PC-3 (cell line): ENCODE measurements around the gene BBS2. TPM values are rescaled to one million over a fixed set of nuclear protein-coding genes. Genes with fewer than 3 reads are reported as not detected.
A peak's percentile ranks its signal among the peaks of the same experiment; 100 is the strongest.

Experiments
- ATAC-seq: fragments of 200-7000 bp; cut with Tn5 transposase; 2 replicates; pipeline ENCODE4 v1.9.1; 2020; ENCODE audit warnings: mild to moderate bottlenecking, moderate library complexity
- BruUV-seq: library from RNA; stranded (reverse); fragments of 400-500 nt; replicated peaks from 2 replicates; lab custom pipeline; 2021; lab: Mats Ljungman, UMichigan
- CTCF ChIA-PET: fragments of 300-600 bp; sonication (Branson Sonifier 250); formaldehyde crosslinking; loops from one replicate; lab custom pipeline; 2022; ENCODE audit warnings: antibody characterized with exemption; lab: Charles Lee
- POLR2A ChIA-PET: fragments of 300-600 bp; sonication (Branson Sonifier 250); formaldehyde crosslinking; loops from one replicate; lab custom pipeline; 2022; ENCODE audit warnings: antibody characterized with exemption; ENCODE audit not compliant: unreplicated experiment; lab: Charles Lee
- DNase-seq: peaks from one replicate; pipeline ENCODE4 v3.0.0-alpha.2; 2015
- H2AFZ ChIP-seq: fragments of 300-600 bp; sonication (generic); 2 replicates; pipeline ENCODE4 v1.6.0; 2016; ENCODE audit warnings: antibody characterized with exemption, low read length
- H3F3A ChIP-seq: fragments of 300-600 bp; sonication (generic); one replicate; pipeline ENCODE4 v1.6.0; 2017; ENCODE audit warnings: antibody characterized with exemption, low read length, control low read depth, mild to moderate bottlenecking; ENCODE audit not compliant: unreplicated experiment
- H3K27ac ChIP-seq: fragments of 300-600 bp; sonication (generic); 2 replicates; pipeline ENCODE4 v1.5.1; 2016; ENCODE audit warnings: mild to moderate bottlenecking, low read length
- H3K27me3 ChIP-seq: fragments of 300-600 bp; sonication (generic); 2 replicates; pipeline ENCODE4 v1.6.1; 2016; ENCODE audit warnings: low read length, mixed read lengths
- H3K36me3 ChIP-seq: fragments of 300-600 bp; sonication (generic); 2 replicates; pipeline ENCODE4 v1.6.1; 2016; ENCODE audit warnings: low read depth, mixed run types, low read length, mixed read lengths
- H3K4me1 ChIP-seq: fragments of 300-600 bp; sonication (generic); 2 replicates; pipeline ENCODE4 v1.5.1; 2016; ENCODE audit warnings: low read length; ENCODE audit not compliant: insufficient read depth
- H3K4me2 ChIP-seq: fragments of 300-600 bp; sonication (generic); 2 replicates; pipeline ENCODE4 v1.6.0; 2016; ENCODE audit warnings: low read length
- H3K4me3 ChIP-seq: fragments of 300-600 bp; sonication (generic); 2 replicates; pipeline ENCODE4 v1.5.1; 2016; ENCODE audit warnings: mild to moderate bottlenecking, low read length, mixed read lengths
- H3K79me2 ChIP-seq: fragments of 300-600 bp; sonication (generic); 2 replicates; pipeline ENCODE4 v1.6.1; 2017; ENCODE audit warnings: low read length, mixed read lengths
- H3K9ac ChIP-seq: fragments of 300-600 bp; sonication (generic); 2 replicates; pipeline ENCODE4 v1.6.0; 2016; ENCODE audit warnings: mild to moderate bottlenecking, low read length
- H3K9me2 ChIP-seq: fragments of 300-600 bp; sonication (generic); replicated peaks from 2 replicates; pipeline ENCODE4 v1.6.1; 2016; ENCODE audit warnings: mixed run types, low read length, mixed read lengths
- H3K9me3 ChIP-seq: fragments of 300-600 bp; sonication (generic); 2 replicates; pipeline ENCODE4 v1.6.1; 2016; ENCODE audit warnings: low read length, mixed read lengths
- H4K20me1 ChIP-seq: fragments of 300-600 bp; sonication (generic); 2 replicates; pipeline ENCODE4 v1.6.1; 2016; ENCODE audit warnings: low read length, mixed read lengths
- EZH2 ChIP-seq: fragments of 300-600 bp; sonication (generic); IDR thresholded peaks from one replicate; pipeline ENCODE4 v1.6.1; 2017; ENCODE audit warnings: antibody characterized with exemption, mild to moderate bottlenecking, low read length; ENCODE audit not compliant: unreplicated experiment
- EZH2phosphoT487 ChIP-seq: fragments of 300-600 bp; sonication (generic); IDR thresholded peaks from 2 replicates; pipeline ENCODE4 v1.6.1; 2018; ENCODE audit warnings: mild to moderate bottlenecking, antibody characterized with exemption, low read length, borderline replicate concordance
- intact Hi-C: fragments of 100-400 bp; cut with micrococcal nuclease; formaldehyde crosslinking; loops from 2 replicates; pipeline ENCODE4 v1.9.0; 2023
- total RNA-seq: library from RNA; depleted of rRNA; stranded (reverse); fragments of >200 nt; gene quantifications from 2 replicates; pipeline ENCODE4 v1.2.3, GENCODE V29; 2014
- TF ChIP-seq, protein P1 (sequence below): fragments of 300-600 bp; sonication (generic); conservative IDR thresholded peaks from 2 replicates; pipeline ENCODE4 v1.5.1; 2017; ENCODE audit warnings: antibody characterized with exemption, low read depth, mild to moderate bottlenecking, low read length

The BBS2 gene
- total RNA-seq, 1 experiment from 2014 or later, result 19.2 TPM

DNA sequence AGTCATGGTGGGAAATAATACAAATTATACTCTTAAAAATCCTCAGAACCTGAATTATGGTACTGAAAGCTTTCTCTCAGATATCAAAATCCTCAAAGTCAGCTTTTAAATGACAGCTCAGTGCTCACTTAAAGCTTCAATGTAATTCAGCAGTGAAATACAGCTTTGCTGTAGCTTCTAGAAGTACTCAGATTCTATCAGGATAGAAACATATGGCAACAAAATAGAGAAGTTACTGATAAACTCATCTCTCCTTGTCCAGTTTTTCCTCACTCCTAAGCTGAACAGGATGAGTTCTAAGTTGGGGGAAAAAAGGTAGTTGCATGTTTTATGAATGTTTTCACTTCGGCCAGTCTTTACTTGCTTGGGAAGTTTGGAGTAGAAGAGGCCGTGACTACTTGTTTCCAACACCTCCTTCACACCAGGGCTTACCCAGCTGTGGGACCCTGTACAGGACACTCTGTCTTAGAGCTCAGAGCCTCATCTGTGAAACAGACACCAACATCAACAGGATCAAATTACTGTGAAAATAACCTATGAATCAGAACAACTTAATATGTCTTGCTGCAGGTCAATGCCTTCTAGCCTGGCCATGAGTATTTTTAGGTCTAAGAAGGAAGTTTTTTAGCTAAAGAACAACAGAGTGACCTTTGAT is 38.2 kb downstream of the BBS2 start:
- Histone ChIP-seq H3K4me3 (no peak overlapping the region), H3K4me1 (peaks cover 10% of the 10 kb centered on the region), H3K4me2 (no peak overlapping the region), H3K79me2 (no peaks in the 10 kb centered on the region), H4K20me1 (no peaks in the 10 kb centered on the region), H3K9me3 (no peaks in the 10 kb centered on the region), H3K27me3 (no peaks in the 10 kb centered on the region), H3K9ac (no peak overlapping the region), H3K27ac (no peak overlapping the region), H3K36me3 (peaks cover 18% of the 10 kb centered on the region), H2AFZ (no peak overlapping the region), H3F3A (no peaks in the 10 kb centered on the region), H3K9me2 (no peaks in the 10 kb centered on the region)
- ChIA-PET POLR2A (no interaction called here), CTCF (no interaction called here)
- TF ChIP-seq, protein P1, sequence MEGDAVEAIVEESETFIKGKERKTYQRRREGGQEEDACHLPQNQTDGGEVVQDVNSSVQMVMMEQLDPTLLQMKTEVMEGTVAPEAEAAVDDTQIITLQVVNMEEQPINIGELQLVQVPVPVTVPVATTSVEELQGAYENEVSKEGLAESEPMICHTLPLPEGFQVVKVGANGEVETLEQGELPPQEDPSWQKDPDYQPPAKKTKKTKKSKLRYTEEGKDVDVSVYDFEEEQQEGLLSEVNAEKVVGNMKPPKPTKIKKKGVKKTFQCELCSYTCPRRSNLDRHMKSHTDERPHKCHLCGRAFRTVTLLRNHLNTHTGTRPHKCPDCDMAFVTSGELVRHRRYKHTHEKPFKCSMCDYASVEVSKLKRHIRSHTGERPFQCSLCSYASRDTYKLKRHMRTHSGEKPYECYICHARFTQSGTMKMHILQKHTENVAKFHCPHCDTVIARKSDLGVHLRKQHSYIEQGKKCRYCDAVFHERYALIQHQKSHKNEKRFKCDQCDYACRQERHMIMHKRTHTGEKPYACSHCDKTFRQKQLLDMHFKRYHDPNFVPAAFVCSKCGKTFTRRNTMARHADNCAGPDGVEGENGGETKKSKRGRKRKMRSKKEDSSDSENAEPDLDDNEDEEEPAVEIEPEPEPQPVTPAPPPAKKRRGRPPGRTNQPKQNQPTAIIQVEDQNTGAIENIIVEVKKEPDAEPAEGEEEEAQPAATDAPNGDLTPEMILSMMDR, result no peak
- no peak for TF ChIP-seq EZH2
- no peak for TF ChIP-seq EZH2phosphoT487
- intact Hi-C loops, result no loop called here
- BruUV-seq, result no TSS peak
- DNase-seq (peak; percentile 2), ATAC-seq (peak; percentile 41; the same call in 1 of the 2 replicates)

DNA sequence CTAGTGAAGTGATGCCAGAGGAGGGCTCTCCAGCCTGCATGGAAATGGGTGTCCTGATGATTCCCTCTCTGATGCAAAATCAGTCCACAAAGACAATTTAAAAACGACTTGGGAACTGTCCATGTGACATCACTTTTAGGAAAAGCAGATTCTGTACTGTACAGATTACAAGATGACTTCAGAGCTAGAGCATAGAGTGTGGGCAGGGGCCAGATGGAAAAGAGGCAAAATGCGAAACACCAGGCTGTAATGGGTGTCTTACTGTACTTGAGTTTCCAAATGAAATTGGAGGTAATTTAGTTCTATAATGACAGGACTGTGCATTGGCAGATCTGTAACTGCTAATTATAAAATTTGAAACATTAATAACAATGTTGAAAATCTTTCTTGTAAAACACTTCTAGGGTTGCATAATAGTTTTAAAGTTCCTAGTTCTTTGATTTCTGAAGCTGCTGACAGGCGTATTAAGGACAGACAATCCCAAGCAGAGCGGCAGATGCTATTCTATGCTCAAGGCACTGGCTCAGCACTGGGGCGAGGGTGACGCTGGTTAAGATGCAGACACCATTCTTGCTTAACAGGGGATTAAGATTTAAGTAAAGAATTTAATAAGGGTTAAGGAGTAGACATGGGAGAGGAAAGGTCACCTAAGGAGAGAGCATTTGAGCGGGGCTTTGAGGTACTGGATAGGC is 38.9 kb downstream of the BBS2 start:
- Histone ChIP-seq H3K36me3 (peaks cover 25% of the 10 kb centered on the region), H3K9me3 (no peaks in the 10 kb centered on the region), H3K9me2 (no peaks in the 10 kb centered on the region), H3K27me3 (no peaks in the 10 kb centered on the region), H3K4me1 (peaks cover 12% of the 10 kb centered on the region), H3K4me2 (no peak overlapping the region), H3K27ac (no peak overlapping the region), H3F3A (no peaks in the 10 kb centered on the region), H4K20me1 (no peaks in the 10 kb centered on the region), H3K9ac (no peak overlapping the region), H3K79me2 (no peaks in the 10 kb centered on the region), H3K4me3 (no peak overlapping the region), H2AFZ (no peak overlapping the region)
- no TSS peak for BruUV-seq
- intact Hi-C loops, result no loop called here
- ChIA-PET CTCF (no interaction called here), POLR2A (interaction anchor here (0.6 kb wide), 1 partner anchor 325 kb away, joined by 4 read pairs; no protein-coding TSS in a partner anchor)
- DNase-seq, result no peak
- TF ChIP-seq EZH2 (no peak), EZH2phosphoT487 (no peak)
- TF ChIP-seq, protein P1, result no peak
- ATAC-seq, result no peak

DNA sequence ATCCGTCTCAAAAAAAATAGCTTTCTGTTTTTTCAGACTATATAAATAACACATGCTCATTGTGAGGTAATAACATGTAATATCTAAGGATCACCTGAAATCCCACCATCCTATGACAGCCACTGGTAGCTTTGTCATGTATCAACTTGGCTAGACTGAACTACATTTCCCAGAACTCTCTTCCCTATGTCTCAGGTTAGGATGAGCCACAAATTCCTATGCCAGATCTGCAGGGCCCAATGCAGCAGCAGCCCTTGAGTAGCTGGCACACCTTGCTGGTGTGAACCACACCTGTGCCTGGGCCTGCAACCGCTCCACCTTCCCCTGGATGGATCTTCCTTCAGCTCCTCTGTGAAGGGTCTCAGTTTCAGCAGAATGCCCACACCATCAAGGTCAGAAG is 40.4 kb downstream of the BBS2 start:
- Histone ChIP-seq H3K9me2 (no peaks in the 10 kb centered on the region), H2AFZ (no peak overlapping the region), H3K4me2 (no peak overlapping the region), H3K27me3 (no peaks in the 10 kb centered on the region), H3F3A (no peaks in the 10 kb centered on the region), H3K79me2 (no peaks in the 10 kb centered on the region), H3K4me3 (no peak overlapping the region), H3K36me3 (peaks cover 38% of the 10 kb centered on the region), H3K9ac (no peak overlapping the region), H3K27ac (no peak overlapping the region), H3K4me1 (peaks cover 12% of the 10 kb centered on the region), H4K20me1 (no peaks in the 10 kb centered on the region), H3K9me3 (no peaks in the 10 kb centered on the region)
- ATAC-seq (no peak), DNase-seq (no peak)
- ChIA-PET POLR2A (no interaction called here), CTCF (no interaction called here)
- intact Hi-C loops, result no loop called here
- no TSS peak for BruUV-seq
- TF ChIP-seq EZH2 (no peak), EZH2phosphoT487 (no peak)
- TF ChIP-seq, protein P1, result no peak
